GM19455 (cell line): ENCODE data around the gene CCDC167.
"Not testable (repeated sequence)": the region's sequence is repeated elsewhere in the genome, so short reads cannot be mapped to it uniquely, and the experiment has no call there.

Source experiments
- ATAC-seq: cut with Tn5 transposase; IDR thresholded peaks from one replicate; pipeline ENCODE4 v1.9.1; 2021; ENCODE audit not compliant: unreplicated experiment

The CCDC167 gene

DNA sequence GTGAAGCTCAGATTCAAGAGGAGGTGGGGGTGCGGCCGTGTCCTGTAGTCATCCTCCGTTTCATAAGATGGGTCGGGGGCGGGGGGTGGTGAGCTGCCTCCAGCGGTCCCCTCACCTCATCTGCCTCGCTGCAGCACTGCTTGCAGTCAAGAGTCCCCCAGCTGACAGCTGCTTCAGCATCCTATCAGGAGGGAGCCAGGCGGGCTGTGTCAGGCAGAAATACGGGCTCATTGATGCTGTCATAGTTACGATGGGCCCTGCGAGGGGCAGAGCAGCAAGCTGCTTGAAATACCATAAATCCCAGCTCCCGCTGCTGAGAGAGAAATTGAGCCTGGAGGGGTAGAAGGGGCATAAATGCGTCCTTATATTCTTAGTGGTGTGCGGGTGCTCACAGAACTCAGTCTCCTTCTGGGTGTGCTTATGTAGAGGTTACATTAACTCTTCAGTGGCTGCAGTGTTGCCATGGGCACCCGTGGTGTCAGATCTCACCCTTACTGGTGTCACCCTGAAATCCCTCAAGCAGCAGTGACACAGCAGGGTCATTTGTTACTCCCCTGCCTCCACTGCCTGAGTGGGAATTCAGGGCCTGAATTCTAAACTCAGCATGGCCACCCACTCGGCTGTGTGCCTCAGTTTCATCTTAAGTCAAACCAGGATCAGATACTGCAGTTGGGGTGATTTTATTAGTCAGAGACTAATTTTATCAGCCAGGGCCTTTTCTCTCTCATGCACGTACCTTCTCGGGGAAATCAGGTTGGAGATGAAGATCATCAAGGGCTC lies 21.8 kb downstream of the CCDC167 start:
- ATAC-seq, result no peak

- no peak for ATAC-seq
These were observed 22.5 kb downstream of the CCDC167 start for GRCh38 chr6:37477191-37477590.

DNA sequence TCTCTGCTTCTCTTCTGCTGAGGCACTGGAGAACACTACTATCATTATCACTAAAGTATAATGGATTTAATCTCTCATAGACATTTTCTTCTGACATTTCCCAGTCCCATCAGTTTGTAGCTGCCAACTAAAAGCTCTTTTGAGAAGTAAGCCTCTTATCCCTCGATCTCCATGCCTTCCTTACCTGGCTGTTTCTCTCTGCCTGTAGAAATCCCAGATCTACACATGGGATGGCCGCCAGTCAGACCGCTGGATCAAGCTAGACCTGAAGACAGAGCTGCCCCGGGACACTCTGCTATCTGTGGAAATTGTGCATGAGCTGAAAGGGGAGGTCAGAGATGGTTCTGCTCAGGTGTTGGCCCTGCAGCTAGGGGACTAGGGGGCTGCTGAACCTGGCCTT lies 25.4 kb downstream of the CCDC167 start:
- no peak for ATAC-seq

DNA sequence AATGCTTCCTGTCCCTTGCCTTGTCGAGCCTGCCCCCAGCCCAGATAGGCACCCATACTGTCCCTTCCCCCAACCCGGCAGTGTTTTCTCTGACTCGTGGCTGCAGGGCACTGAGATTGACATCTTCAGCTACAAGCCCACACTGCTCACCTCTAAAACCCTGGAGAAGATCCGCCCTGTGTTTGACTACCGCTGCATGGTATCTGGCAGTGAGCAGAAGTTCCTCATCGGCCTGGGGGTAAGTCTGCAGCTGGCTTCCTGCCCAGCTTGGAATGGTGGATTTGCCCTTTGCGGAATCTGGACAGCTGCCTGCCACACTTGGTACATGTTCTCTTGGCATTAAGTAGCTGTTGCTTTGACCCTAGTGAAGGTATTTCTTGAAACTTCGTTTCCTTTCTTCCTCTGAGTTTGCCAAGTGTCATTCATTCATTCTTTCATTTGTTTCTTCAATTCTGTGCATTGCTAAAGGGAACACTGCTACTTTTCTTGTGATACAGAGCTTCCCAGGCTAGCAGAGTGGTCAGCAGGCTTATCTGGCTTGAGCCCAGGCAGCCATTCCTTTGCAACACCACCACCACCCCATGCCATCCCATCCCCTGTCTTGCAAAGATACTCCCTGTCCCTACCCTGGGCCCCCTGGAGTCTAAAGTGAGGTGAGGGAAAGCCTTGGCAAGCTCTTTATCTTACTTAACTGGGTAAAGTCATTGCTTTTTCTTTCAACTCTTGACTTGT lies 26.2 kb downstream of the CCDC167 start:
- no peak for ATAC-seq

GRCh38 chr6:37467718-37468117 lies 32.0 kb downstream of the CCDC167 start:
- no peak for ATAC-seq

GRCh38 chr6:37463110-37463509 lies 36.6 kb downstream of the CCDC167 start:
- ATAC-seq, result no peak

- ATAC-seq, result no peak
These were observed 38.9 kb downstream of the CCDC167 start for GRCh38 chr6:37460805-37461204.

- no peak for ATAC-seq
These were observed 39.5 kb downstream of the CCDC167 start for GRCh38 chr6:37459981-37460800.

- ATAC-seq, result no peak
These were observed 42.7 kb downstream of the CCDC167 start for GRCh38 chr6:37456816-37457560.

DNA sequence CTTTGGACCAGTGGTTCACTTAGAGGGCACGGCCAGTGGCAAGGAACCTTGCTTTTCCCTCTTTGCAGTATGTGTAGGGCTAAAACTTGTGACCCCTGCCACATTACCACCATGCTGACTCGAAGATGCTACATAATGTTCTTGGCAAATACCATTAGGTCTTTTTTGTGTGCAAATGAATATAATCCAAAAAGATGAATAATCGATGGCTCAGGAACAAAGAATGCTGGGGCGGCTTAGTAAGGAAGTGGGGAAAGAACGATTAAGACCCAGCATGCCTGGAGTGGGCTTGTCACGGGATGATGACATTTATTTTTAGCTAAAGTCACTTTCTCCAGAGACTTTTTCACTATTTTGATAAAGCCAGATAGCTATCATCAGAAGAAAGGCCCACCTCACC lies 43.6 kb downstream of the CCDC167 start:
- no peak for ATAC-seq

GRCh38 chr6:37454420-37455140 lies 45.1 kb downstream of the CCDC167 start:
- ATAC-seq, result no peak

DNA sequence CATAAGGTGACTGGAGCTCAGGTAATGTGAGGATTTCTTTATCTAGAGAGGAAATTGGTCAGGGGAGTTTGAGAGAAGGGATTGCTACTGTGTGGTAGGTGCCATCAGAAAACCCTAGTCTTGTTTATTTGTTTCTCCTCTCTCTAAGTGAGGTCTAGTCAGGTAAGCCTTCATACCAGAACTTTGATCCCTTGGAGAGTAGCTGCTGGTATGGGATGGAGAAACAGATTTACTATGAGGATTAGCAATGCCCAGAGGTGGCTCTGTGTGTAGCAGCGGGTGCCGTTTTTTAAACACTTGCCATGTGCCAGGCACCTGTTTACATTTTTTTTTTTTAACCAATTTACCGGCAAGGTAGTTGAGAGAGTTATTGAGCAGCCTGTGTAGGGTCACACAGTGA lies 47.2 kb downstream of the CCDC167 start:
- ATAC-seq, result no peak

GRCh38 chr6:37451441-37452193 lies 48.1 kb downstream of the CCDC167 start:
- no peak for ATAC-seq

DNA sequence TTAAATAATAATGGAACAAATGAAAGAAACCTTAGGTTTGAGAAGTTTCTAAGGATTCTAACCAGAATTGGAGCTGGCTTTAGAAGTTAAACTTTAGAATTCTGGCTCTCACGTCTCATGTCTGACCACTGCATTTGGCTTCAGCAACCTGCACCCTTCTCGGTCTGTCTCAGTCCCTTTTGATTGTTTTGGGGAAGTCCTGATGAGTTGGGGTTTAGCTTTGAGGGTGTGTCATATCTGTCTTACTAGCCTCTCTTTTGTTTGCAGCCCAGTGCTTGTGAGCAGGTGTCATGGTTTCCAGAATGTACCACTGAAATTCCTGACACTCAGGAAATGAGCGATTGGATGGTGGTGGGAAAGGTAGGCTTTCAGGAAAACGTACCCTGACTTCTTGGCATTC lies 49.7 kb downstream of the CCDC167 start:
- no peak for ATAC-seq

GRCh38 chr6:37443216-37443542 lies 56.5 kb downstream of the CCDC167 start:
- not testable (repeated sequence) for ATAC-seq

- no peak for ATAC-seq
These were observed 57.1 kb downstream of the CCDC167 start for GRCh38 chr6:37442416-37443215.

GRCh38 chr6:37441651-37442050 lies 58.0 kb downstream of the CCDC167 start:
- ATAC-seq, result no peak

DNA sequence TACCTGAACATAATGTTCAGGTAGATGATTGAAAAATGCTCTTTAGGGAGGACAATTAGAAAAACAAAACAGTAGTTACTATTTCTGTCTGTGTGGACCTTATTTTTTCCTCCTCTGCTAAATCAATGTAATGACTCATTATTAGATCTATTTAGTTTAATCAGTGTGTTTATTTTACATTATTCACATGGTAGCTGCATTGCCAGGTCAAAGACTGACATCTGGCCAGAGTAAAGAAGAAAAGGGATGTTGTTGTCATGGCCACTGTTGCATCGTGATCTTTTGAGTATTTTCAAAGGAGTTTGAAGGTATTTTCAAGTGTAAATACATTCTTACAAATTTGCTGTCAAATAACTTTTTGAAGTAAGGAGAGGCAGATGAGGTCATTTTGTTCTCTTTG lies 60.8 kb downstream of the CCDC167 start:
- no peak for ATAC-seq

- no peak for ATAC-seq
These were observed 63.9 kb downstream of the CCDC167 start for GRCh38 chr6:37435816-37436215.
